SK-N-SH (cell line): Measurements from ENCODE around the gene UTP11. TPM values are rescaled to one million over a fixed set of nuclear protein-coding genes. Genes with fewer than 3 reads are reported as not detected.

Experiments
- CTCF ChIA-PET: fragments of 300-600, 350-600 bp; formaldehyde crosslinking; extraction: SDS; loops from one replicate; lab custom pipeline; 2021; lab: Yijun Ruan, JAX
- POLR2A ChIA-PET: fragments of 350-600 bp; sonication (Branson Sonifier 250); formaldehyde crosslinking; extraction: SDS; loops from one replicate; lab custom pipeline; 2020; ENCODE audit warnings: antibody characterized with exemption, inconsistent platforms; lab: Yijun Ruan, JAX
- DNase-seq: peaks from one replicate; pipeline ENCODE4 v3.0.0; 2012
- H2AFZ ChIP-seq: fragments of 200-600 bp; sonication (generic); 2 replicates; pipeline ENCODE4 v1.8.1; 2016; ENCODE audit warnings: antibody characterized with exemption, mild to moderate bottlenecking, low read depth
- H3F3A ChIP-seq: fragments of 200-600 bp; sonication (generic); replicated peaks from 2 replicates; pipeline ENCODE3; 2016; ENCODE audit warnings: antibody characterized with exemption, mild to moderate bottlenecking; ENCODE audit not compliant: insufficient read depth
- H3K27ac ChIP-seq, 2 experiments: fragments of 200-500 bp in 1 of 2; fragments of 200-600 bp in 1 of 2; sonication (Bioruptor generic) in 1 of 2; sonication (generic), shearing (Covaris generic) in 1 of 2; 2 replicates each; pipeline versions ENCODE4 v1.5.1 to v1.6.1; 2014 to 2016; ENCODE audit warnings: low read depth in 2 of 2, inconsistent platforms in 1 of 2, low read length in 1 of 2, mild to moderate bottlenecking in 1 of 2, mixed read lengths in 1 of 2
- H3K27me3 ChIP-seq: fragments of 200-600 bp; sonication (generic), shearing (Covaris generic); 2 replicates; pipeline ENCODE4 v1.6.1; 2016; ENCODE audit warnings: mixed run types; ENCODE audit not compliant: insufficient read depth
- H3K36me3 ChIP-seq, 2 experiments: fragments of 200-500 bp in 1 of 2; fragments of 200-600 bp in 1 of 2; sonication (Bioruptor generic) in 1 of 2; sonication (generic) in 1 of 2; replicated peaks in 1 of 2; 2 replicates each; pipeline versions ENCODE3 to v1.5.1; 2014 to 2016; ENCODE audit warnings: low read length in 1 of 2, mild to moderate bottlenecking in 1 of 2; ENCODE audit not compliant: insufficient read depth in 2 of 2, control insufficient read depth in 1 of 2
- H3K4me1 ChIP-seq, 2 experiments: fragments of 200-500 bp in 1 of 2; fragments of 200-600 bp in 1 of 2; sonication (Bioruptor generic) in 1 of 2; sonication (generic), shearing (Covaris generic) in 1 of 2; 2 replicates each; pipeline versions ENCODE4 v1.5.1 to v1.6.1; 2014 to 2016; ENCODE audit warnings: low read depth in 1 of 2, low read length in 1 of 2, mixed run types in 1 of 2; ENCODE audit not compliant: insufficient read depth in 2 of 2, control insufficient read depth in 1 of 2
- H3K4me2 ChIP-seq: fragments of 200-600 bp; sonication (generic), shearing (Covaris generic); 2 replicates; pipeline ENCODE4 v1.6.1; 2017; ENCODE audit warnings: mixed run types
- H3K4me3 ChIP-seq, 2 experiments: fragments of 200-500 bp in 1 of 2; fragments of 200-600 bp in 1 of 2; sonication (Bioruptor generic) in 1 of 2; sonication (generic), shearing (Covaris generic) in 1 of 2; 2 replicates each; pipeline versions ENCODE4 v1.5.1 to v1.8.1; 2014 to 2016; ENCODE audit warnings: low read depth in 2 of 2, inconsistent platforms in 1 of 2, low read length in 1 of 2, mild to moderate bottlenecking in 1 of 2, mixed read lengths in 1 of 2, moderate library complexity in 1 of 2
- H3K79me2 ChIP-seq: fragments of 200-600 bp; sonication (generic); 2 replicates; pipeline ENCODE4 v1.8.1; 2017; ENCODE audit warnings: mild to moderate bottlenecking; ENCODE audit not compliant: insufficient read depth
- H3K9ac ChIP-seq: fragments of 200-600 bp; sonication (generic); 2 replicates; pipeline ENCODE4 v1.6.1; 2017; ENCODE audit warnings: mixed run types
- H3K9me2 ChIP-seq: fragments of 200-600 bp; sonication (generic); 2 replicates; pipeline ENCODE4 v1.6.1; 2017; ENCODE audit warnings: mixed run types
- H3K9me3 ChIP-seq: fragments of 200-600 bp; sonication (generic); 2 replicates; pipeline ENCODE4 v1.6.1; 2017; ENCODE audit warnings: mixed run types, mild to moderate bottlenecking, moderate library complexity
- H4K20me1 ChIP-seq: fragments of 200-600 bp; sonication (generic); 2 replicates; pipeline ENCODE4 v1.6.1; 2017; ENCODE audit warnings: mild to moderate bottlenecking, mixed run types; ENCODE audit not compliant: insufficient read depth
- CHD2 ChIP-seq: fragments of 150-350 bp; IDR thresholded peaks from 2 replicates; pipeline ENCODE4 v1.6.1; 2018; ENCODE audit warnings: low read length; ENCODE audit not compliant: partially characterized antibody
- ELF1 ChIP-seq: IDR thresholded peaks from 2 replicates; pipeline ENCODE4 v1.4.0; 2012
- EP300 ChIP-seq, 2 experiments: IDR thresholded peaks; 2 replicates each; pipeline versions ENCODE4 v1.4.0 to v1.6.1; 2012; ENCODE audit warnings: borderline replicate concordance in 1 of 2, low read depth in 1 of 2, low read length in 1 of 2
- EZH2phosphoT487 ChIP-seq: fragments of 200-600 bp; sonication (generic); IDR thresholded peaks from 2 replicates; pipeline ENCODE4 v1.6.1; 2017; ENCODE audit warnings: low read depth, mixed run types, mild to moderate bottlenecking, antibody characterized with exemption, moderate library complexity, borderline replicate concordance
- FOSL2 ChIP-seq: IDR thresholded peaks from 2 replicates; pipeline ENCODE4 v1.4.0; 2012; ENCODE audit warnings: low read depth, mild to moderate bottlenecking, moderate library complexity, borderline replicate concordance
- FOXJ3 ChIP-seq: sonication (generic); formaldehyde crosslinking; IDR thresholded peaks from 2 replicates; pipeline ENCODE4 v1.5.1; 2020; ENCODE audit warnings: mild to moderate bottlenecking, missing genetic modification reagents
- IRF3 ChIP-seq: fragments of 150-350 bp; IDR thresholded peaks from 2 replicates; pipeline ENCODE4 v1.6.1; 2016; ENCODE audit warnings: mild to moderate bottlenecking, low read depth, low read length
- MAX ChIP-seq: IDR thresholded peaks from 2 replicates; pipeline ENCODE4 v1.4.0; 2012; ENCODE audit warnings: low read depth
- PBX3 ChIP-seq: IDR thresholded peaks from 2 replicates; pipeline ENCODE4; 2012
- POLR2AphosphoS5 ChIP-seq: IDR thresholded peaks from 2 replicates; pipeline ENCODE4 v1.6.1; 2012; ENCODE audit warnings: low read depth, low read length
- RCOR1 ChIP-seq: fragments of 150-350 bp; IDR thresholded peaks from 2 replicates; pipeline ENCODE4 v1.6.1; 2017; ENCODE audit warnings: antibody characterized with exemption, low read length
- RXRA ChIP-seq: IDR thresholded peaks from 2 replicates; pipeline ENCODE4 v1.4.0; 2012; ENCODE audit warnings: low read depth, mild to moderate bottlenecking, borderline replicate concordance
- SIN3A ChIP-seq: IDR thresholded peaks from 2 replicates; pipeline ENCODE4 v1.6.1; 2012; ENCODE audit warnings: low read depth, mild to moderate bottlenecking, low read length, moderate library complexity, borderline replicate concordance
- SMC3 ChIP-seq: IDR thresholded peaks from 2 replicates; pipeline ENCODE4 v1.6.1; 2012; ENCODE audit warnings: low read depth, low read length, improper control_type of control experiment
- TCF12 ChIP-seq: IDR thresholded peaks from 2 replicates; pipeline ENCODE4 v1.4.0; 2012
- TEAD4 ChIP-seq: IDR thresholded peaks from 2 replicates; pipeline ENCODE4 v1.4.0; 2012; ENCODE audit warnings: mild to moderate bottlenecking, borderline replicate concordance; ENCODE audit not compliant: insufficient read depth
- USF2 ChIP-seq: fragments of 150-350 bp; IDR thresholded peaks from 2 replicates; pipeline ENCODE4 v1.6.1; 2017; ENCODE audit warnings: antibody characterized with exemption, low read length, low read depth, borderline replicate concordance
- YY1 ChIP-seq: IDR thresholded peaks from 2 replicates; pipeline ENCODE4 v1.4.0; 2012; ENCODE audit warnings: low read depth, mild to moderate bottlenecking
- WGBS: methylation state at CpG from one replicate; pipeline ENCODE4 v1.1.6; 2017; ENCODE audit warnings: low lambda C conversion rate; 5-methylcytosine and 5-hydroxymethylcytosine counted together
- polyA plus RNA-seq, 3 experiments: library from polyadenylated mRNA; depleted of rRNA; stranded (reverse); fragments of >200 nt; gene quantifications; 2 replicates each; pipeline ENCODE4 v1.2.3, GENCODE V29; 2012
- TF ChIP-seq, protein P1 (sequence below): IDR thresholded peaks from 2 replicates; pipeline ENCODE4 v1.4.0; 2012; ENCODE audit warnings: low read depth, borderline replicate concordance

The UTP11 gene
- polyA plus RNA-seq, 1 of the 3 experiments (the other 2 are of a cell fraction) = 26.8 TPM

- Histone ChIP-seq H3F3A (peaks cover 31% of the 10 kb centered on the region), H3K27ac (peak overlapping the region in 1 of 2 experiments; percentile 84; a peak in 2 of 4 replicates), H3K4me1 (peaks cover 28 to 30% of the 10 kb centered on the region in 2 experiments), H3K4me3 (peak overlapping the region in 1 of 2 experiments; percentile 43; a peak in 2 of 4 replicates), H4K20me1 (no peaks in the 10 kb centered on the region), H3K4me2 (peak overlapping the region; percentile 45; the same call in 1 of the 2 replicates), H3K9me3 (no peaks in the 10 kb centered on the region), H3K9me2 (no peaks in the 10 kb centered on the region), H2AFZ (no peak overlapping the region), H3K9ac (peak overlapping the region; percentile 17; the same call in 1 of the 2 replicates), H3K79me2 (peaks cover 21% of the 10 kb centered on the region; the same call in 1 of the 2 replicates), H3K27me3 (no peaks in the 10 kb centered on the region), H3K36me3 (peaks cover 0 to 18% of the 10 kb centered on the region in 2 experiments)
- ChIA-PET CTCF (interaction anchor here (1.0 kb wide), 1 partner anchor 23 kb away, joined by 3 read pairs; no protein-coding TSS in a partner anchor), POLR2A (interaction anchor here (0.6 to 1.2 kb wide), 4 partner anchors 17 to 853 kb away, joined by 3 to 6 read pairs (median 3); partner anchors contain the start of gene UTP11)
- peak; percentile 86 for DNase-seq
- 65% methylated on average over 11 of the region's 46 CpGs for WGBS
- TF ChIP-seq MAX (peak; percentile 30; the same call in 1 of the 2 replicates), EP300 (IDR thresholded peaks at IDR 0.05; ENCODE audit: borderline replicate concordance in 1 of 2, low read depth in 1 of 2, low read length in 1 of 2) (no peak), POLR2AphosphoS5 (peak; percentile 41; the same call in 1 of the 2 replicates), PBX3 (peak; percentile 51; the same call in 1 of the 2 replicates), TCF12 (peak; percentile 65), FOSL2 (no peak)
- TF ChIP-seq, all 33 proteins: peak for 4
Observed at GRCh38 chr1:37995751-37996345, 16.7 kb upstream of the UTP11 start.

DNA sequence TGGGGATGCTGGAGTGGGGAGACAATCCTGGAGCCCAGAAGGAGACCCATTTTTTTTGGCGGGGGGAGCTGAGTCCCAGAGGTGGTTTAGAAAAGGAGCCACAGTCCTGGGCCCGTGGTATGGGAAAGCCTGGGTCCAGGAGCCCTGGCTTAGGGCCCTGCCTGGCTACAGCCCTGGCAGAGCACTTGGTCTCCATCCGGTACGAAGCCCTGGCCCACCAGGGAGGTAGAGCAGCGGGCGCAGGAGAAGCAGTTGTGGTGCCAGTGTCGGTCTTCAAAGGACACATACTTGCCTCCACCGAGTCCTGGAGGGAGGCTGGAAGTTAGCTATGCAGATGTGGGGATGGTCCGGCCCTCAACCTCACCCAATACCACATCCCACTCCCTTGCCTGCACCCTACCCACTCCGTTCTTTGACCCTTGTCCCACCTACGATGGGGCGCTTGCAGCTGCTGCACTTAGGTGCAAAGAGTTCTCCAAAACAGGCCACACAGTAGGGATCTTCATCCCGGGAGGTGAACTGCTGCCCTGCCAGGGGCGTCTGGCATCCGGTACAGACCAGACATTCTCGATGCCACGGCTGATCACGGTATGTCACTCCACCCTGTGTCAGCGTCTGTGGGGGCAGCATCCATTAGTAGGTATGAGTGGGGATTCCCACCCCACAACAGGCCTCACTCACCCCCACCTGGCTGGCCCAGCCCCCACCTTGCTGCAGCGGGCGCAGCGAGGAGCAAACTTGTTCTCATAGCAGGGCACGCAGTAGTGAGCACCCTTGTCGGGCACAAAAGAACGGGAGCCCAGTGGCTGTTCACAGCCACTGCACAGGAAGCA, 15.1 kb upstream of the UTP11 start:
- H4K20me1 ChIP-seq = no peaks in the 10 kb centered on the region
- no peaks in the 10 kb centered on the region for H3K27me3 ChIP-seq
- ChIA-PET CTCF (interaction anchor here (0.5 to 1.5 kb wide), 4 partner anchors 14 to 137 kb away, joined by 3 to 4 read pairs (median 3); no protein-coding TSS in a partner anchor), POLR2A (interaction anchor here (0.7 to 1.2 kb wide), 2 partner anchors 15 to 141 kb away, joined by 6 read pairs; partner anchors contain the start of gene UTP11)
- WGBS = 93% methylated on average over 18 of the region's 25 CpGs
- H3K9me2 ChIP-seq = no peaks in the 10 kb centered on the region
- H3K4me2 ChIP-seq = no peak overlapping the region
- DNase-seq = no peak
- H3K27ac ChIP-seq = peak overlapping the region in 1 of 2 experiments; percentile 84; a peak in 1 of 4 replicates
- H2AFZ ChIP-seq = no peak overlapping the region
- peaks cover 0 to 18% of the 10 kb centered on the region in 2 experiments for H3K36me3 ChIP-seq
- H3K79me2 ChIP-seq = peaks cover 35% of the 10 kb centered on the region
- peaks cover 27% of the 10 kb centered on the region for H3F3A ChIP-seq
- H3K9me3 ChIP-seq = no peaks in the 10 kb centered on the region
- H3K4me3 ChIP-seq = no peak overlapping the region
- peaks cover 37 to 39% of the 10 kb centered on the region in 2 experiments for H3K4me1 ChIP-seq
- H3K9ac ChIP-seq = no peak overlapping the region
- TF ChIP-seq FOSL2 (no peak), TEAD4 (no peak), FOXJ3 (no peak), USF2 (no peak), EP300 (IDR thresholded peaks at IDR 0.05; ENCODE audit: borderline replicate concordance in 1 of 2, low read depth in 1 of 2, low read length in 1 of 2) (no peak), RCOR1 (no peak), IRF3 (no peak), SIN3A (no peak), YY1 (no peak), RXRA (no peak), CHD2 (no peak), MAX (no peak), EZH2phosphoT487 (no peak), ELF1 (no peak), SMC3 (no peak)
- TF ChIP-seq, protein P1, sequence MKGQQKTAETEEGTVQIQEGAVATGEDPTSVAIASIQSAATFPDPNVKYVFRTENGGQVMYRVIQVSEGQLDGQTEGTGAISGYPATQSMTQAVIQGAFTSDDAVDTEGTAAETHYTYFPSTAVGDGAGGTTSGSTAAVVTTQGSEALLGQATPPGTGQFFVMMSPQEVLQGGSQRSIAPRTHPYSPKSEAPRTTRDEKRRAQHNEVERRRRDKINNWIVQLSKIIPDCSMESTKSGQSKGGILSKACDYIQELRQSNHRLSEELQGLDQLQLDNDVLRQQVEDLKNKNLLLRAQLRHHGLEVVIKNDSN = no peak
